Body of pancreas (tissue), 4 donors: ENCODE measurements around the gene GATA1.

Source experiments
- POLR2A ChIP-seq, 3 donors: fragments of 450-650 bp; IDR thresholded peaks; one replicate each; pipeline ENCODE4 v1.6.1; 2016; ENCODE audit warnings: antibody characterized with exemption in 3 of 3, mild to moderate bottlenecking in 2 of 3
- TF ChIP-seq, protein P1 (sequence below), 7 experiments: fragments of 450-650 bp in 4 of 7; fragments of 200-600 bp in 3 of 7; sonication (generic) in 3 of 7; IDR thresholded peaks; one replicate each; pipeline ENCODE4 v1.5.1; 2016 to 2019; ENCODE audit warnings: antibody characterized with exemption in 7 of 7

DNA sequence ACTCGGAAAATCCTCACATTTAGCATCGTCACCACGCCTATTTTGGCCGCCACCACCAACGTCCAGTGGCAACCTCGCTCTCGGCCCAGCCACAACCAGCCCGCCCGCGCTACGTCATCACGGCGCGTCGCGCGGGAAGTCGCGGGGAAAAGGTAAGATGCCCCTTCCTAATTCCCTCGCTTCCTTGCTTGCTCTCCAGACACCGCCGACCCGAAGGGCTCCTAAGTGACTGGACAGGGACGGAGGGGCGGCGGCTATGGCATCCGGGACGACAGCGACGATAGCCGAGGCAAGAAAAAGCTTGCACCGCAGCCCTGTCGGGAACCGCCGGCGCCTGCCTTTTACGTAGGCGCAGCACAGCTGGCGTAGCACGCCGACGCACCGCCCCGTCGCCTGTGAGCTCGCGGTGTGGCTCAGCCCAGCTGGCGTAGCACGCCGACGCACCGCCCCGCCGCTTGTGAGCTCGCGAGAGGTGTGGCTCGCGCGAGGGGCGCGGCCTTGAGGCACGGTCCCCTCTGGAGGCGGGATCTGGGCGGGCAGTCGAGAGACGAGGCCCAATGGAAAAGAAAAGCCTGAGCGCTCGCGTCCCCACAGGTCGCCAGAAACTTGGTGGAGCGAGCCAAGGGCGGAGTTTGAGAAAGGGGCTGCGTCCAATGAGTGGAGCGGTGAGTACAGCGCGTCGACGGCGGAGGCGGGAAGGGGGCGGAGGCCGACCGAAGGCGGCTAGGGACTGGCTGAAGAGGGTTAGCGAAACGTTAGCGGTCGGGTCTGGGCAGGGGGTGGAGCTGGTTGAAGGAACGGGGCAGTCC lies 15.1 kb downstream of the GATA1 start, which contains the start of gene HDAC6:
- TF ChIP-seq, protein P1, sequence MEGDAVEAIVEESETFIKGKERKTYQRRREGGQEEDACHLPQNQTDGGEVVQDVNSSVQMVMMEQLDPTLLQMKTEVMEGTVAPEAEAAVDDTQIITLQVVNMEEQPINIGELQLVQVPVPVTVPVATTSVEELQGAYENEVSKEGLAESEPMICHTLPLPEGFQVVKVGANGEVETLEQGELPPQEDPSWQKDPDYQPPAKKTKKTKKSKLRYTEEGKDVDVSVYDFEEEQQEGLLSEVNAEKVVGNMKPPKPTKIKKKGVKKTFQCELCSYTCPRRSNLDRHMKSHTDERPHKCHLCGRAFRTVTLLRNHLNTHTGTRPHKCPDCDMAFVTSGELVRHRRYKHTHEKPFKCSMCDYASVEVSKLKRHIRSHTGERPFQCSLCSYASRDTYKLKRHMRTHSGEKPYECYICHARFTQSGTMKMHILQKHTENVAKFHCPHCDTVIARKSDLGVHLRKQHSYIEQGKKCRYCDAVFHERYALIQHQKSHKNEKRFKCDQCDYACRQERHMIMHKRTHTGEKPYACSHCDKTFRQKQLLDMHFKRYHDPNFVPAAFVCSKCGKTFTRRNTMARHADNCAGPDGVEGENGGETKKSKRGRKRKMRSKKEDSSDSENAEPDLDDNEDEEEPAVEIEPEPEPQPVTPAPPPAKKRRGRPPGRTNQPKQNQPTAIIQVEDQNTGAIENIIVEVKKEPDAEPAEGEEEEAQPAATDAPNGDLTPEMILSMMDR (IDR thresholded peaks at IDR 0.05) = peak in 1 of 7 experiments; percentile 22
- peak in 1 of 3 donors; percentile 38 for TF ChIP-seq POLR2A (IDR thresholded peaks at IDR 0.05)
